Mesodermal cell (in vitro differentiated cells): ENCODE results near the gene SLC2A5.
"Not testable (repeated sequence)": the region's sequence is repeated elsewhere in the genome, so short reads cannot be mapped to it uniquely, and the experiment has no call there.

Experiments
- H3K27ac ChIP-seq: 2 replicates; pipeline ENCODE4 v1.7.0; 2013; ENCODE audit warnings: mild to moderate bottlenecking, low read depth, low read length, moderate library complexity; ENCODE audit not compliant: severe bottlenecking
- H3K36me3 ChIP-seq: 2 replicates; pipeline ENCODE4 v1.7.1; 2013; ENCODE audit warnings: mild to moderate bottlenecking, low read length, moderate library complexity; ENCODE audit not compliant: control insufficient read depth, insufficient read depth
- H3K4me1 ChIP-seq: one replicate; pipeline ENCODE4 v1.7.1; 2013; ENCODE audit warnings: mild to moderate bottlenecking, low read length; ENCODE audit not compliant: insufficient read depth, control insufficient read depth, poor library complexity, severe bottlenecking
- H3K4me3 ChIP-seq: 2 replicates; pipeline ENCODE4 v1.7.0; 2013; ENCODE audit warnings: low read length, control low read depth, mild to moderate bottlenecking; ENCODE audit not compliant: insufficient read depth, poor library complexity, severe bottlenecking; ENCODE audit errors: extremely low read depth
- H3K9me3 ChIP-seq: 2 replicates; pipeline ENCODE4 v1.7.1; 2013; ENCODE audit warnings: mild to moderate bottlenecking, low read length, moderate library complexity; ENCODE audit not compliant: control insufficient read depth
- WGBS, 2 experiments: methylation state at CpG; one replicate each; pipeline ENCODE4 v1.1.5; 2013; ENCODE audit warnings: missing lambda C conversion rate in 2 of 2; ENCODE audit not compliant: insufficient coverage in 2 of 2; 5-methylcytosine and 5-hydroxymethylcytosine counted together

The SLC2A5 gene

GRCh38 chr1:9031484-9032259 is 37.8 kb downstream of the SLC2A5 start:
- Histone ChIP-seq H3K27ac (no peak overlapping the region), H3K36me3 (no peaks in the 10 kb centered on the region), H3K4me3 (no peak overlapping the region), H3K4me1 (no peaks in the 10 kb centered on the region), H3K9me3 (peaks cover 23% of the 10 kb centered on the region)
- WGBS, 2 experiments = 89 to 91% methylated on average over 11 to 12 of the region's 12 CpGs

- H3K4me1 ChIP-seq, H3K36me3 ChIP-seq, H3K4me3 ChIP-seq, H3K27ac ChIP-seq: not testable (repeated sequence)
- peaks cover 23% of the 10 kb centered on the region for H3K9me3 ChIP-seq
- WGBS, 2 experiments = 90 to 98% methylated on average over 4 of the region's 4 CpGs
These were observed 38.4 kb downstream of the SLC2A5 start for GRCh38 chr1:9031077-9031476.

- H3K4me1 ChIP-seq = no peaks in the 10 kb centered on the region
- no peaks in the 10 kb centered on the region for H3K36me3 ChIP-seq
- H3K9me3 ChIP-seq = peaks cover 14% of the 10 kb centered on the region
- no peak overlapping the region for H3K27ac ChIP-seq
- WGBS, 2 experiments = 90 to 93% methylated on average over 5 of the region's 5 CpGs
- no peak overlapping the region for H3K4me3 ChIP-seq
These were observed 40.3 kb downstream of the SLC2A5 start for GRCh38 chr1:9028921-9029705.

GRCh38 chr1:9027307-9027706 is 42.1 kb downstream of the SLC2A5 start:
- peaks cover 14% of the 10 kb centered on the region for H3K9me3 ChIP-seq
- H3K36me3 ChIP-seq = no peaks in the 10 kb centered on the region
- no peak overlapping the region for H3K4me3 ChIP-seq
- WGBS, 2 experiments = 100% methylated on average over 1 of the region's 4 CpGs; no CpG with 5 or more reads in 1 of the 2 experiments
- H3K27ac ChIP-seq = no peak overlapping the region
- H3K4me1 ChIP-seq = no peaks in the 10 kb centered on the region

GRCh38 chr1:9025449-9025848 is 44.0 kb downstream of the SLC2A5 start:
- Histone ChIP-seq H3K27ac (no peak overlapping the region), H3K9me3 (no peaks in the 10 kb centered on the region)
- WGBS, 2 experiments = 85 to 89% methylated on average over 5 of the region's 5 CpGs

GRCh38 chr1:9024837-9025236 is 44.6 kb downstream of the SLC2A5 start:
- no peak overlapping the region for H3K27ac ChIP-seq
- no peak overlapping the region for H3K4me3 ChIP-seq
- no peaks in the 10 kb centered on the region for H3K9me3 ChIP-seq
- WGBS, 2 experiments = 96% methylated on average over 18 to 20 of the region's 20 CpGs
- no peaks in the 10 kb centered on the region for H3K4me1 ChIP-seq
- H3K36me3 ChIP-seq = no peaks in the 10 kb centered on the region

More at GRCh38 chr1:9025449-9025848, 44.0 kb downstream of the SLC2A5 start:
- H3K4me3 ChIP-seq = no peak overlapping the region
- H3K36me3 ChIP-seq = no peaks in the 10 kb centered on the region
- no peaks in the 10 kb centered on the region for H3K4me1 ChIP-seq

- 96 to 97% methylated on average over 6 to 8 of the region's 10 CpGs for WGBS, 2 experiments
- no peak overlapping the region for H3K4me3 ChIP-seq
- H3K4me1 ChIP-seq = no peaks in the 10 kb centered on the region
- no peaks in the 10 kb centered on the region for H3K9me3 ChIP-seq
- no peaks in the 10 kb centered on the region for H3K36me3 ChIP-seq
- no peak overlapping the region for H3K27ac ChIP-seq
These were observed 46.7 kb downstream of the SLC2A5 start for GRCh38 chr1:9022773-9023172.

- H3K4me3 ChIP-seq, H3K27ac ChIP-seq, H3K9me3 ChIP-seq, H3K4me1 ChIP-seq, H3K36me3 ChIP-seq: not testable (repeated sequence)
- 100% methylated on average over 5 of the region's 15 CpGs; no CpG with 5 or more reads in 1 of the 2 experiments for WGBS, 2 experiments
These were observed 47.3 kb downstream of the SLC2A5 start for GRCh38 chr1:9022026-9022738.

- WGBS, 2 experiments = 80 to 89% methylated on average over 2 to 3 of the region's 6 CpGs
- Histone ChIP-seq H3K4me1 (no peaks in the 10 kb centered on the region), H3K9me3 (no peaks in the 10 kb centered on the region), H3K36me3 (no peaks in the 10 kb centered on the region), H3K27ac (no peak overlapping the region), H3K4me3 (no peak overlapping the region)
These were observed 49.1 kb downstream of the SLC2A5 start for GRCh38 chr1:9020305-9020704.

- Histone ChIP-seq H3K27ac (no peak overlapping the region), H3K4me3 (no peak overlapping the region), H3K9me3 (no peaks in the 10 kb centered on the region), H3K36me3 (no peaks in the 10 kb centered on the region), H3K4me1 (no peaks in the 10 kb centered on the region)
- WGBS, 2 experiments = 85 to 89% methylated on average over 4 of the region's 4 CpGs
These were observed 49.5 kb downstream of the SLC2A5 start for GRCh38 chr1:9019896-9020295.
